GM21447 (cell line): ENCODE data around the gene MROH2A.

Experiments used
- ATAC-seq: cut with Tn5 transposase; IDR thresholded peaks from one replicate; pipeline ENCODE4 v1.9.1; 2021; ENCODE audit not compliant: unreplicated experiment

The MROH2A gene

DNA sequence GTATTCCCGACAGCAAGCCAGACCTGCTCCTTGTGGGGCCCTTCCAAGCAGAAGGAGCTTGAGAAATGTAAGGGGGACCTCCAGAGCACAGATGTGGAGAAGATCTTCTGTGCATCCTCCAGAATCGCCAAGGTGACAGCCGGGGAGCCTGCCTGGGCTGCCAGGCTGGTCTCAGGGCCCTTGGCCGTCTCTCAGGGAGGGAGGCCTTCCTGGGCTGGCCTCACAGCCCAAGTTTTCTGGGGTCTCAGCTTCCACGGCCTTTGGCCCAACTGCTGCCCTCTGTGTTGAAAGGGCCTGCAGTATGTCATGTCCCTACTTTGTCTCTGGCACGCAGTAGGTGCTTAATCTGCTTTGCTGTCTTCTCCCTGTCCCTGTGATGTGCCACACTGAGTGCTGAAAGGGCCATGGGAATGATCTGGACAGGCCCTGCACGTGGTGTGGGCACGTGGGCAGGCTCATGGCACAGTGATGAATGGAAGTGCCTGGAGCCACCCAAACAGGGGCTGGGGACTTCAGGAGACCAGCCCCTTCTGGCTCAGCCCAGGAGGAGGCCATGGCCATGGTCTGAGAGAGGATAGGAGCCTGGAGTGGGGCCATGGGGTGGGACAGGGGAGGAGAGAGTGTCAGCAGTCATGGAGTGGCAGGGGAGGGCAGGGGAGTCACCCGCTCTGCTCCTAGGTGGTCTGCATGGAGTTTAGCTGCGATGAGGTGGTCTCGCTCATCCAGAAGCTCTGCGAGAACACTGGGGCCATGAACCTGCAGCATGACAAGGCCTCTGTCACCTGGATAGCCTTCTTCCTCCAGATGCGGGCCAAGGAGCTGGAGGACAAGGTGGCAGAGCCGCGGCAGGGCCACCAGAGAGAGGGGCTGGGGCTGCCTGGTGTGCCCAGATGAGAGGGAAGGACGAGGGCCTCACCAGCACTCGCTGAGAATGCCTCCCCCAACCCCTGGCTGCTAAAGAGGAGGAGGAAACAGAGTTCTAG, 40.8 kb downstream of the MROH2A start:
- no peak for ATAC-seq

DNA sequence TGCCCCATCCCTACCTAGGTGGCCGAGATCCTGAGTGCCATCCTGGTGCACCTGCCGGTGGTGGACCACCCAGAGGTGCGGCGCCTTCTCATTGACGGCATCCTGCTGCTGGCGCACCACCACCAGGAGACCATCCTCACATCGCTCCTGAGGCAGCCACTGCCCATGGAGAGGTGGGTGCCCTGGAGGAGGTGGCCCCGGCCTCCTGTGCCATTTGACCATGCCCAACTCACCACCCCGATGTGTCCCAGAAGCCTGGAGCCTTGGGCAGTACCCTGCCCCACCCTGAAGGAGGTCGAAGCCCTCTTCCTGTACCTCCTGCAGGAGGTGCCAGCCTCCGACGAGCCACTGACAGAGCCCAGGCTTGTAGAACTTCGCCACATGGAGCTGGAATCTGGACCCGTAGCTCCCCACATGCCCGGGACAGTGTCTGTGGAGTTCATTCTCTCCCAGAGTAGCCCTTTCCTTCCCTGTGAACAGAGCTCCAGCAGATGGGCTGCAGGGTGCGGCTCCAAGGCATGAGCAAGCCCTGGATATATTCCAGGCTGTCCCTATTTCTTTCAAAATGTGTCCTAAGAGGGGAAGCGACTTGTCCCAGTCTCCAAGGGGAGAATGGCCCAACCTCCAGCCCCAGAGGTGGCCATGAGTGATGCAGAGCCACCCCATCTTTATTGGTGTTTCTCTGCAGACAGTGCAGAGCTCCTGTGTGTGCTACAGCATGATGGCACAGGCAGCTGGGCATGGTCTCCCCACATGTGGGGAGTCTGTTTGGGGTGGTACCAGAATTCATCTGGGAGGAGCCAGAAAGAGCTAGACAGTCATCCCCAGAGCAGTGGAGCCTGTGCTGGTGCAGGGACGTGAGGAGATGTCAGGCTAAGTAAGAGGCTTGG, 42.0 kb downstream of the MROH2A start:
- no peak for ATAC-seq

DNA sequence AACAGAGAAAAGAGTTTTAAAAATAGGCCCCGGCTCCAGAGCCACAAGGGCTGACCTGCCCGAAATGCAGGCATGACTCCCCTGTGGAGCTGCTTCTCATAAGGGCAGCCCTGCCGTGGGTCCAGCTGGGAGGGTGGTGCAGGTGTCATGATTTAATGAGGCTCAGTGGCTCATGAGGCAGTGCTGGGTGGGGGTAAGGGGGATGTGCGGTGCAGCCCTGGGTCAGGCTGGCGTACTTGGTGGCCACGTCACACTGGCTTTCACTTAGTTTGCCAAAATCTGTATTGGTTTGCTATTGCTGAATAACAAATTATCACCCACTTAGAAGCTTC, 42.6 kb downstream of the MROH2A start:
- no peak for ATAC-seq

DNA sequence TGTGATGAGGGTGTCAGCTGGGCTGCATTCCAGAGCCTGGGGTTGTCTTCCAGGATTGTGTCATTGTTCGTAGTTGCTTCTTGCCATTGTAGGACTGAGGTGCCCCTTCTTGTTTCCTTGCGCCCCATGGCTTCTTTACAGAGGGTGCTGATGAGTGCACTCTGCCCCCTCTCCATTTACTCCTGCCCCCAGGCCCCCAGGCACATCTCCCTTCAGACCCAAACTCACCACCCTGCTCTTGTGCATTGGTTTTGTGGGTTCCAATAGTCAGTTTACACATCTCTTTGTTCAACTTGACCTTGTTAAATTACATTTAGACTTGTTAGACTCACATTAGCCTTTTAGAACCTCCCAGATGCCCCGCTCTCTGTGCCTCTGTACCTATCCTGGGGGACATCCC, 43.1 kb downstream of the MROH2A start:
- ATAC-seq, result no peak

DNA sequence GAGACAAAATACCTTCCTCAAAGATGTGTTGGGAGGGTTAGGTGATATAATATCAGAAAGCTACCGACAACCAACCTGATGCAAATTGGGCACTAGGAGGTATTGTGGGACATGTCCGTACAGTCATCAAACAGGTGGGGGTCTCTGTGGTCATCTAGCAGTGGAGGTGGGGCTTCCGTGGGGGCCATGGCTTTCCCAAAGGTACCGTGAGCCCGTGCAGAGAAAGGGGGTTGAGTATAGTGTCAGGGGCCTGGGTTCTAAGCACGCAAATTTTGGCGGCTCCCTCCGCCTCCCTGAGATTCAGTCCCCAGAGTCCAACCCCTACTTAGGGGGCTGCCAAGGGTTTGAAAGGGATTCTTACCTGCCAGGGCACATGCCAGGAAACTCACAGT, 43.6 kb downstream of the MROH2A start:
- ATAC-seq, result no peak

DNA sequence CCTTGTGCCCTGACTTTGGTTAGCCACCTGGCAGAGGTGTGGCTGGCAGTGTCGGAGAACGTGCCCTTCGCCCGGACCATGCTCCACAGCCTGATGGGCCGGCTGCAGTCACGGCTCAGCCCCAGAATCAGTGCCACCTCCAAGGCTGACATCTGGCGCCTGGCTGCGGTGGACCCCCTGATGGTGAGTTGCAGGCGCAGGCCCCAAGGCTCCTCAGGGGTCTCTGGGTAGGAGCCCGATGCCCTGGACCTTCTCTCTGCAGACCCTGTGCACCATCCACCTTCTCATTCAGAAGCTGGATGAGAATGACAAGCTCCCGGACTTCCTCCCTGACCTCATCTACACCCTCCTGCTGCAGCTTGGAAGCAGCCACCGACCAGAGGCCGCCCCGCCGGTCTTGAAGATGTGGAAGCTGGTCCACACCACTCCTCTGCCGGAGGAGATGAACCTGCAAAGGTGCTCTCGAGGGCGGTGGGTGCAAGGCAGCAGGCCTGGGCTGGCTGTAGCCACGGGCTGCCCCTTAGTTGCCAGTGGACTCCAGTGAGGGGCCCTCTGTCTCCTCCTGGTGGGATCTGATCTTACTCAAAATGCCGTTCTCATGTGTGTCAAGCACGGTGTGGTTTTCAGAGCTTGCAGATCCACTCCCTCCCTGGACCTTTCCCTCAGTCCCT, 44.1 kb downstream of the MROH2A start:
- ATAC-seq, result no peak

DNA sequence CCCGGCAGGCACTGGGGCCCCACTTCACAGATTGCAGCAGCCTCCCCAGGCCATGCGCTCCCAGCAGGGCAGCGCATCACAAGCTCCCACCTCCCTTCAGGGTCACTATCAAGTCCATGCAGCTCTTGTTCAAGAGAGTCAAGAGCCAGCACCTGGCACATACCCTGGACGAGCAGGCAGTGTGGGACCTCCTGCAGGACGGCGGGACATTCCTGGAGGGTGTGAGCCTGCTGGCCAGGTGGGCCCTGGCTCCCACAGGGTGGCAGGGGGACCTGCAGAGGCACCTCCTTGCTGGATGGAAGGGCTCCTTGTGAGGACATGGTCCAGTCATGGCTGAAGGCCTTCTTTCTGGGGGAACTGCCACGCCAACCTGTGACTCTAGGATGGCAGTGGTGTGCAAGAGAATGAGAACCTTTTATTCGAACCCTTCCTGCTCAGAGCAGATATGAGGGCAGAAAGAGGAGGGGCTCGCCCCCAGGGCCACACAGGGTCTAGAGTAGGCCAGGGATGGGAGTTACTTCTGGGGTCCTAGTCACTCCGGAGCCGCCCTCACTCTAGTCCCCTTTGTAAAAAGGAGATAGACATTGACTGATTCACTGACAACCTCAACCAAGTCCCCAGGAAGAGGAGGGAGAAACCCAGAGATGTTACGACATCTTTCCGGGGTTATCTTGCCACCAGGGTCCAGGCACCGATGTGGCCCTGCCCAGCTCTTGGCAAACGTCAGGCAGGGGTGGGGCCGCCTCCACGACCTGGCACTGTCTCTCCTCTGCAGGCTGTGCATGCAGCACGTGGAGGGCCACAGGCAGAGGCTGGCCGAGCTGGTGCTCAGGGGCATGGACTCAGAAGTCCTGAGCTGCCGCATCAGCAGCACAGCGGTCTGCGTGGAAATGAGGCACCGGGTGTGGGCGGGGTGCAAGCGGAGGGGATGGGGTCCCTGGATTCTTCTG, 44.9 kb downstream of the MROH2A start:
- no peak for ATAC-seq

DNA sequence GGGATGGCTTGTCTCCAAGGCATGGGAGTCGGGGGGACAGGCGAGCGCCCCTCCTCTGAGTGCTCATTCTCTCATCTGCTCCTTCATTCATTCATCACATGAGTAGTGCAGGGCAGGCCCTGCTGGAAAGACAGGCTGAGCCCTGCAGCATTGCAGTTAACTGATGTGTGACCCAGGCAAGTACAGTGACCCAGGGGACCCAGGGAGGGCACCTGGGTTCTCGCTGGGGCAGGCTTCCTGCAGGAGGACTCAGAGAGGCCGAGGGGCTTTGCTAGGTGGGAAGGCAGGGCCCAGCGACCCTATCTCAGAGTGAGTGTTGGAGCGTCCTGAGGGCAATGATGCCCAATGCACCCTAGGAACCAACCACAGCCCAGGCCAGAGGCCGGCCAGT, 45.6 kb downstream of the MROH2A start:
- no peak for ATAC-seq

DNA sequence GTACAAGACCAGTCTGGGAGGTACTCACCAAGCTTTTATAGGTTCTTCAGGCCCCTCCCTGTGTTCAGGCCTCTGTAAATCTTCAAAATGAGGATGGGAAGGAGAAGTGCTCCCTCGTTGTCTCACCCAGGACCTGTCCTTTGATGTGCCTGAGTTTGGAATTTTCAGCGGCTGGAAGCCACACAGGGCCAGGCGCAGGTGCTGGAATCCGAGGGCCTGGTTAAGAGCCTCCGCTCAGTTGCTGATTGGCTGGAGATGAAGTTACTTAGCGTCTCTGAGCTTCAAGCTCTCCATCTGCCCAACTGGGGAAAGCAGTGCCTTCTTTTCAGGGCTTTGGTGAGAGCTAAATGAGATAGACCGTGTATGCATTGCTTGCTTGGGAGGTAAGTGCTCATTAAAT, 46.2 kb downstream of the MROH2A start:
- ATAC-seq, result no peak

DNA sequence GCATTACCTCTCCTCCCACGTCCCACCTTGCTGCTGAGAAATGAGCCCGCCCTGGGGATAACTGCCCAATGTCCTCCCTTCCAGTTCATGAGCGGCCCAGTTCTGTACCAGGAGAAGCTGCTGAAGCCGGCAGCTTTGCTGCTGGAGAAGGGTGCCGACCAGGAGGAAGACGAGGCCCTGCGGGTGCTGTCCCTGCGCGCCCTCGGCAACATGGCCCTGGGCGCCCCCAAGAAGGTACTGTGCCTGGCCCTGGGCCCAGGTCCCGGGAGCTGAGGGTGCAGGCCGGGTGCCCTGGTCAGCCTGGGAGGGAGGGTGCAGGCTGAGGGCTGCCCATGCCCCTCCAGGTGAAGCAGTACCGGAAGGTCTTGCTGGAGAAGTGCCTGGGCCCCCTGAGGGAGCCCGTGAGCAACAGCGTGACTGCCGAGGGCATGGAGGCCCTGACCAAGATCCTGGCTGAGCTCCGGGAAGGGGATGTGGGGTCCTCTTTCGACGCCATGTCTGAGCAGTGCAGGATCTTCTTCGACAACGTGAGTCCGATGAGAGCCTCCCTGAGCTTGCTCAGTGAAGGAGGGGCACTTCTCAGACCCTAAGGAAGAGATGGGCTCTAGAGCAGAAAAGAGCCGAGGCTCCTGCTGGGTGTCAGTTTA, 50.5 kb downstream of the MROH2A start:
- ATAC-seq, result no peak

DNA sequence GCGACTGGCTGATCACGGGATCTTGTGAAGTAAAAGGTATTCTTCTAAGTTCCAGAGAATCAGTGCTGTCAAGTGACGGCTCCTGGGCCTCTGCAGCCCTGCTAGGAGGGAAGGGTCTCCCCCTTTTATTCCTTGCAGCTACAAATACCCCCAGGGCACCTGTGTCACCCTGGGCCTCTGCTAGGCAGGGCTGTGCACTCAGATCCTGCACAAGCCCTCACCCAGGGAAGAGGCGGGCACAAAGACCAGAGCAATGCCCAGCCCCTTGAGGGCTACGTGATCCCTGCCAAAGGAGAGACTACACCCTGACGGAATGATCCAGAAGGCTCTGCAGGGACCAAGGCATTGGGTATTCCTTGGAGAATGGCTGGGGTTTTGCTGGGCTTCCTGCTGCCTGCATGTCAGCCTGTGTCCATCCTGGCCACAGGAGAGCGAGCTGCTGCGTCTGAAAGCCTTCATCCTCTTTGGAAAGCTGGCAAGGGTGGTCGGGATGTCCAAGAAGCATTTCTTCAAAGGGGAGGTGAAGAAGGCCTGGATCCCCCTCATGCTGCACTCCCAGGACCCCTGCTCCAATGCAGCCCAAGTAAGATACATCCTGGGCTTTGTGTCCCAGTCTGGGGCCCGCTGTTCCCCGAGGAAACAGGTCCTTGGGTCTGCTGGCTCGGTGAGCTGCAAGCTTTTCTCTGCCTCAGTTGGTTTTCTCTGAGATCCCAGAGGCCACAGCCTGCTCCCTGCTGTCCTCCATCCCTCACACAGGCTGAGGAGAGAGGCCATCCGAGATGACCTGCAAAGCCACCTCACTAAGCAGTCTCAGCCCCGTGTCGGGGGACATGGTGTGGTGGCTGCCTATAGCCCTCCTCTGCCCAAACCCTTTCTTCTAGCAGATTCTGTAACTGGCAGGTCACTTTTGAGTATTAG, 51.3 kb downstream of the MROH2A start:
- ATAC-seq, result no peak

DNA sequence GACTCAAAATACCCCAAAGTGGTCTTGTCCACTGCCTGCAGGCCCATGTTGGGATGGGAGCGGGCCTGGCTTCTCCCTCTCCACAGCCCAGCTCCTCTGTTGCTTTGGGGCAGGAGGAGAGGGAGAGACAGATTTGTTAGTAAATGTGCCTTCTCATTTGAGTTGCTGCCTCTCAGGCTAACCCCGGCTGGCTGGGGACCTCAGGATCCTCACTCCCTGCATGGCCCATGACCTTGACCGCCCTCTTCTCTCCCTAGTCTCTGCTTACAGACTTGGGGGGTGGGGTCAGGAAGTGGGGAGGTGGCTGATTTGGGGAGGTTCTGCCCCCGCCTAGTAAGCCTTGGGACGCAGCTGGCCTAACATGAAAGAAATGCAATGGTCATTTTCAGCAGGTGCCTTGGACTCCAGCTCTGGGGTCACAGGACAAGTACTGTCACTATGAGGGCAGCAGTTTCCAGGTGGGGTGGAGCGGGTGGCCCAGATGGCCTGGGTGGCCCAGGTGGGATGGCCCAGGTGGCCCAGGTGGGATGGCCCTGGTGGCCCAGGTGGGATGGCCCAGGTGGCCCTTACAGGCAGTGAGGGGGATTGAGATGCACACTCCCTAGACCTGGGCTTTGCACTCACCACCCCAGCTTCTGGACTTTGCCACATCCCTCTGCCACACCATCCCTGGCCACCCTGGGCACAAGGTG, 52.1 kb downstream of the MROH2A start:
- no peak for ATAC-seq

DNA sequence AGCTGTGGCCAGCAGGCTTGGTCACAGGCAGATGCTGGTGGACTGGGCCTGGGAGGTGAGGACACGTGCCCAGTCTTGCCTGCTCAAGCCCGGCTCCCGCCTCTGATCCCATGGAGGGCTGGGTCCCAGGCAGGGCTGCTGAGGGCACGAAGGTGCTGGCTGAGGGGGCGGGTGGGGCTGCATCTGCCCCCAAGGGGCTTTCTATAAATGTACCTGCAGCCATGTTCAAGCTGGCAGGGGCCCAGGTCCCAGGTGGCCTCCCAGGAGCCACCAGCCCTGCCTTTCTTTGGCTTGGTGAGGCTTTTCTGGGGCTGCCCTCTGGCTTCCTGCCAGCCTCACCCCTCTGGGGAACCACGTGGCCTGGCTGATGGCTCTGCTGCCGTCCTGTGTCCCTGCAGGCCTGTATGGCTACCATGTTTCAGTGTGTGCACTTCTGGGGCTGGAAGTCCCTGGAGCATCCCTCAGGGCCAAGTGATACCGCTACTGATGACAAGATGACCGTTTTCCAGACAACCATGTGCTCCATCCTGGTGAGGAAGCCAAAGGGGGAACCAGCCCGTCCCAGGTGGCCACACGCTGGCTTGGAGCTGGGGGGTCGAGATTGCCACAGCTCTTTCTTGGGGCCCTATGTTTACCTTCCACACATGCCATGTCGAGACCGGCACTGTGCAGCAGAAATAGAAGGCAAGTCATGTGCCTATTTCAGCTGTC, 53.0 kb downstream of the MROH2A start:
- ATAC-seq, result no peak

DNA sequence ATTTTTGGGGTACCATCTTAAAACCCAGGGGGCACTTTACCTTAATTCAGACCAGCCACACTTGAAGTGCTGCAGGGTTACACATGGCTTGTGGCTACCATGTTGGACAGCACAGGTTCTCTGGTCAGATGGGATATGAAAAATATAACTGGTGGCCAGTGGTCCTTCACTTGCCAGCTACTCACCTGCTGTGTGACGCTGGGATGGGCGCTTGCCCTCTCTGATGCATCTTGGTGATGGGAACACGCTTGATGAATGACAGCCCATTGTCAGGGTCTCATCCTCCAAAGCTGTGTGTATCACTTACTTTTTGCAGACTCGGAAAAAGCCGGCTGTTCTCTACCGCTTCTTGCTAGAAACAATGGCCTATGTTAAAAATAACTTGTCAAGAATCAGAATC, 53.7 kb downstream of the MROH2A start:
- no peak for ATAC-seq

DNA sequence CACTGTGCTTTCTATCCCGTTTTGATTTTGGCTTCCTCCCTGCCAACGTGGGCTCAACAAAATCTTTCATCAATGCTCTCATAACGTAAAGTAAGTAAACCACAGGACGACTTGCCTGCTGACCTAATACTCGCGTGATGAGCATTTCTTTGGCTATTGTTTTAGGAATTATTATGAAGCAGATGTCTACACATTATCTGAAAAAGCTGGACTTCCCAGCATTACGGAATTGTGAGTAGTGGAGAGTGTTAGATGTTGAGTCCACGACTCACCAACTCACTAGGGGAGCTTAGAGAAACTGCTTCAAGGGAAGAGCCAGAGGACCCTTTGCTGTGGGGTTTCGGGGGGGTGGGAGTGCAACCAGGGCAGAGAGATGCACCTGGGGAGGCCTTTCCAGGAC, 54.3 kb downstream of the MROH2A start:
- no peak for ATAC-seq

DNA sequence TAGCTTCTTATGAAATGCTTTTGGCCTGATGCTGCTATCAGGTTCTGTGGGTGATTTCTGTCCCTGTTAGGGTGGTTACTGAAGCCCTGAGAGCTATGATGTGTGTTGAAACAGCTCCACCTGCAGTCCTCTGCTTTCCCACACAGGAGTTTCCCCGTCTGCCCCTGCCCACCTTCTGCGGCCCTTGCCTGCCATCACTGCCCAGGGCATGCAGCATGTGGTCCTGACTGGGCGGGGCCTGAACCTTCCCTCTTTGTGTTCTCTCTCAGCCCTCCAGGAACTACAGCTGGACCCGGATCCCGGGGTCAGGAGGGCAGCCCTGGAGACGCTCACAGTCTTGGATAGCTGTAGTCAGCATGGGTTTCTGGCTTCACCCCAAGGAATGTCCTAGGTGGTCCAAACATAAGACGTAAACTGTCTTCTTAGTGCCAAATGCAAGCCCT, 54.8 kb downstream of the MROH2A start:
- no peak for ATAC-seq

DNA sequence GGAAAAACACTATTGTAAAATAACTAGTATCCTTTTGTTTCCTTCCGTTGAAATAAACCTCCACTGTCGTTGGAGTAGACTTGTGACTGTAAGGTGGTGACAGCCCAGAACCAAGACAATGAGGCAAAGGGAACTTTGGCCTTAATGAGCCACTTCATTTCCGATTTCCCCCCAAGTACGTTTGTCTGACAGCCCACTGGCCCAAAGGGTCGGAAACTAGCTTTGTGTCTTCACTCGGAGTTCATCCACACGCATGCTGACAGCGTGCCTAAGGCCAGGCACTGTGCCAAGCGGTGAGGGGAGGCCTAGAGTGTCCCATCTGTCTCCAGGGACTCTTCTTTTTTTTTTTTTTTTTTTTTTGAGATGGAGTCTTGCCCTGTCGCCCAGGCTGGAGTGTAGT, 55.2 kb downstream of the MROH2A start:
- ATAC-seq, result no peak
